ENCODE results near the gene CLEC4F. TPM values are rescaled to one million over a fixed set of nuclear protein-coding genes. Genes with fewer than 3 reads are reported as not detected.

The CLEC4F gene
- total and polyA plus RNA-seq, 2 of the 13 experiments (the other 11 are each of a cell fraction or from before 2014, with no cell fraction given): 0.12 to 0.13 TPM

DNA sequence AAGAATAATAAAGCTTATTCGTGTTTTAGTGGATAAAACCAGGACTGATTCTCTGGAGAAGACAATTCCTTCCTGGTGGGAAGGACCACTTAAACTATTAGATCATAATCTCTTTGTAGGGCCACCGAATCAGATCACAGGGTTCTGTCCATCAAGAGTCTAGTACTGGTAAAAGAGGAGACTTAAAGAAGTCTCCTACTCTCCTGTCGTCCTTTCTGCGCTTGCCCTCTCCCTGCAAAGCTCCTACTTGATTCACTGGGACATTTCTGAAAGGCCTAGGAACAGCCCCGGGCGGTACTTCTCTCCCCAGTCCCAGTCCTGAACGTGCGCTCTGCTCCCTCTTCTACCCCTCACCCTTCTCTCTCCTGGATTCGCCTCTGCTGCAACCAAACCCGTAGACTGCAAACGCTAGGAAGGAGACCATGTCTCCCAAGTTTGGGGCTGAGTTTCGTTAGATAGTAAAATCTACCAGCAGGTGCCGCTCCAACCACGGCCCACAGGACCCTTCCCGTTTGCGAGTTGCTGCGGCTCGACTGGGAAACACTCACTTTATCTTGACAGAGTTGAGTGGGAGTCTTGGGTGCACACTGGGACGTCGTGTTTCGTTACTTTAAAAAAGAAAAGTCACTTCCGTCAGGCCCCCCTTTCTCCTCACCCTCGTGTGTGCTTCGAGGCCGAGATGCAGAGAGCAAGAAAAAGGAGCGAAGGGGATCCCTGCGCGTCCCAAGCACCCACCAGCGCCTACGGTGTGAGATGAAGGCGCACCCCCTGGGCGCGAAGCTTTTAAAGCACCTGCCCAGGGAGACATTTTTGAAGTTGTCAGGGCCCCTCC is 30.9 kb downstream of the CLEC4F start (continued):
- no peak for TF ChIP-seq CBX2 (IDR thresholded peaks at IDR 0.05; ENCODE audit: low read depth, low read length)
- TF ChIP-seq CBX2 (CRISPR knock-in tag; IDR thresholded peaks at IDR 0.05; ENCODE audit: low read depth): no peak
- no peak for TF ChIP-seq SIX4 (CRISPR knock-in tag; IDR thresholded peaks at IDR 0.05)
- no peak for TF ChIP-seq MAF1 (CRISPR knock-in tag; IDR thresholded peaks at IDR 0.05; ENCODE audit: borderline replicate concordance)
- no peak for TF ChIP-seq U2AF1 (optimal IDR thresholded peaks at IDR 0.05; ENCODE audit: low read depth, low read length)
- TF ChIP-seq, protein P1, sequence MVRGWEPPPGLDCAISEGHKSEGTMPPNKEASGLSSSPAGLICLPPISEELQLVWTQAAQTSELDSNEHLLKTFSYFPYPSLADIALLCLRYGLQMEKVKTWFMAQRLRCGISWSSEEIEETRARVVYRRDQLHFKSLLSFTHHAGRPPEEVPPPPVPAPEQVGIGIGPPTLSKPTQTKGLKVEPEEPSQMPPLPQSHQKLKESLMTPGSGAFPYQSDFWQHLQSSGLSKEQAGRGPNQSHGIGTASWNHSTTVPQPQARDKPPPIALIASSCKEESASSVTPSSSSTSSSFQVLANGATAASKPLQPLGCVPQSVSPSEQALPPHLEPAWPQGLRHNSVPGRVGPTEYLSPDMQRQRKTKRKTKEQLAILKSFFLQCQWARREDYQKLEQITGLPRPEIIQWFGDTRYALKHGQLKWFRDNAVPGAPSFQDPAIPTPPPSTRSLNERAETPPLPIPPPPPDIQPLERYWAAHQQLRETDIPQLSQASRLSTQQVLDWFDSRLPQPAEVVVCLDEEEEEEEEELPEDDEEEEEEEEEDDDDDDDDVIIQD (CRISPR knock-in tag; IDR thresholded peaks at IDR 0.05; ENCODE audit: low read depth): no peak
- no peak for TF ChIP-seq MATR3 (CRISPR knock-in tag; IDR thresholded peaks at IDR 0.05)
- TF ChIP-seq ZSCAN29 (CRISPR knock-in tag; conservative IDR thresholded peaks at IDR 0.05): no peak
- no peak for TF ChIP-seq GABPA (IDR thresholded peaks at IDR 0.05; ENCODE audit: low read depth, low read length)
- TF ChIP-seq GABPA (CRISPR knock-in tag; IDR thresholded peaks at IDR 0.05; ENCODE audit: low read depth): no peak
- no peak for TF ChIP-seq KDM5B (CRISPR knock-in tag; IDR thresholded peaks at IDR 0.05; ENCODE audit: borderline replicate concordance)
- TF ChIP-seq FOXO1 (CRISPR knock-in tag; IDR thresholded peaks at IDR 0.05): peak; percentile 59; the same call in 1 of the 2 replicates
- TF ChIP-seq ZNF207 (IDR thresholded peaks at IDR 0.05; ENCODE audit: borderline replicate concordance): no peak
- TF ChIP-seq, protein P2, sequence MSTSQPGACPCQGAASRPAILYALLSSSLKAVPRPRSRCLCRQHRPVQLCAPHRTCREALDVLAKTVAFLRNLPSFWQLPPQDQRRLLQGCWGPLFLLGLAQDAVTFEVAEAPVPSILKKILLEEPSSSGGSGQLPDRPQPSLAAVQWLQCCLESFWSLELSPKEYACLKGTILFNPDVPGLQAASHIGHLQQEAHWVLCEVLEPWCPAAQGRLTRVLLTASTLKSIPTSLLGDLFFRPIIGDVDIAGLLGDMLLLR (CRISPR knock-in tag; IDR thresholded peaks at IDR 0.05): no peak
- TF ChIP-seq, protein P3, sequence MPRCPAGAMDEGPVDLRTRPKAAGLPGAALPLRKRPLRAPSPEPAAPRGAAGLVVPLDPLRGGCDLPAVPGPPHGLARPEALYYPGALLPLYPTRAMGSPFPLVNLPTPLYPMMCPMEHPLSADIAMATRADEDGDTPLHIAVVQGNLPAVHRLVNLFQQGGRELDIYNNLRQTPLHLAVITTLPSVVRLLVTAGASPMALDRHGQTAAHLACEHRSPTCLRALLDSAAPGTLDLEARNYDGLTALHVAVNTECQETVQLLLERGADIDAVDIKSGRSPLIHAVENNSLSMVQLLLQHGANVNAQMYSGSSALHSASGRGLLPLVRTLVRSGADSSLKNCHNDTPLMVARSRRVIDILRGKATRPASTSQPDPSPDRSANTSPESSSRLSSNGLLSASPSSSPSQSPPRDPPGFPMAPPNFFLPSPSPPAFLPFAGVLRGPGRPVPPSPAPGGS (CRISPR knock-in tag; IDR thresholded peaks at IDR 0.05): no peak
- no peak for TF ChIP-seq MEIS2 (CRISPR knock-in tag; IDR thresholded peaks at IDR 0.05)
- TF ChIP-seq ZNF546 (CRISPR knock-in tag; conservative IDR thresholded peaks at IDR 0.05): no peak
- peak; percentile 60; the same call in 1 of the 2 replicates for TF ChIP-seq ZNF501 (CRISPR knock-in tag; IDR thresholded peaks at IDR 0.05)
- TF ChIP-seq ZFP1 (CRISPR knock-in tag; IDR thresholded peaks at IDR 0.05): no peak
- no peak for TF ChIP-seq U2AF2 (IDR thresholded peaks at IDR 0.05; ENCODE audit: low read depth, low read length)
- TF ChIP-seq ERF (CRISPR knock-in tag; IDR thresholded peaks at IDR 0.05): peak; percentile 79; the same call in 1 of the 2 replicates
- TF ChIP-seq, protein P4, sequence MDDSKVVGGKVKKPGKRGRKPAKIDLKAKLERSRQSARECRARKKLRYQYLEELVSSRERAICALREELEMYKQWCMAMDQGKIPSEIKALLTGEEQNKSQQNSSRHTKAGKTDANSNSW (CRISPR knock-in tag; IDR thresholded peaks at IDR 0.05; ENCODE audit: borderline replicate concordance): no peak
- TF ChIP-seq, protein P5, sequence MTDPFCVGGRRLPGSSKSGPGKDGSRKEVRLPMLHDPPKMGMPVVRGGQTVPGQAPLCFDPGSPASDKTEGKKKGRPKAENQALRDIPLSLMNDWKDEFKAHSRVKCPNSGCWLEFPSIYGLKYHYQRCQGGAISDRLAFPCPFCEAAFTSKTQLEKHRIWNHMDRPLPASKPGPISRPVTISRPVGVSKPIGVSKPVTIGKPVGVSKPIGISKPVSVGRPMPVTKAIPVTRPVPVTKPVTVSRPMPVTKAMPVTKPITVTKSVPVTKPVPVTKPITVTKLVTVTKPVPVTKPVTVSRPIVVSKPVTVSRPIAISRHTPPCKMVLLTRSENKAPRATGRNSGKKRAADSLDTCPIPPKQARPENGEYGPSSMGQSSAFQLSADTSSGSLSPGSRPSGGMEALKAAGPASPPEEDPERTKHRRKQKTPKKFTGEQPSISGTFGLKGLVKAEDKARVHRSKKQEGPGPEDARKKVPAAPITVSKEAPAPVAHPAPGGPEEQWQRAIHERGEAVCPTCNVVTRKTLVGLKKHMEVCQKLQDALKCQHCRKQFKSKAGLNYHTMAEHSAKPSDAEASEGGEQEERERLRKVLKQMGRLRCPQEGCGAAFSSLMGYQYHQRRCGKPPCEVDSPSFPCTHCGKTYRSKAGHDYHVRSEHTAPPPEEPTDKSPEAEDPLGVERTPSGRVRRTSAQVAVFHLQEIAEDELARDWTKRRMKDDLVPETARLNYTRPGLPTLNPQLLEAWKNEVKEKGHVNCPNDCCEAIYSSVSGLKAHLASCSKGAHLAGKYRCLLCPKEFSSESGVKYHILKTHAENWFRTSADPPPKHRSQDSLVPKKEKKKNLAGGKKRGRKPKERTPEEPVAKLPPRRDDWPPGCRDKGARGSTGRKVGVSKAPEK (CRISPR knock-in tag; IDR thresholded peaks at IDR 0.05; ENCODE audit: borderline replicate concordance): no peak
- no peak for TF ChIP-seq KDM4B (CRISPR knock-in tag; IDR thresholded peaks at IDR 0.05)
- no peak for TF ChIP-seq ZFYVE20 (CRISPR knock-in tag; IDR thresholded peaks at IDR 0.05; ENCODE audit: borderline replicate concordance, low read depth)
- no peak for TF ChIP-seq MZF1 (CRISPR knock-in tag; IDR thresholded peaks at IDR 0.05; ENCODE audit: borderline replicate concordance)

Data from HepG2 (cell line).